GM19463 (cell line): ENCODE data around the gene PAOX.
"Not testable (repeated sequence)": the region's sequence is repeated elsewhere in the genome, so short reads cannot be mapped to it uniquely, and the experiment has no call there.

ENCODE experiments used
- ATAC-seq: cut with Tn5 transposase; IDR thresholded peaks from one replicate; pipeline ENCODE4 v1.9.1; 2021; ENCODE audit warnings: mild to moderate bottlenecking, moderate library complexity; ENCODE audit not compliant: unreplicated experiment

Gene PAOX

DNA sequence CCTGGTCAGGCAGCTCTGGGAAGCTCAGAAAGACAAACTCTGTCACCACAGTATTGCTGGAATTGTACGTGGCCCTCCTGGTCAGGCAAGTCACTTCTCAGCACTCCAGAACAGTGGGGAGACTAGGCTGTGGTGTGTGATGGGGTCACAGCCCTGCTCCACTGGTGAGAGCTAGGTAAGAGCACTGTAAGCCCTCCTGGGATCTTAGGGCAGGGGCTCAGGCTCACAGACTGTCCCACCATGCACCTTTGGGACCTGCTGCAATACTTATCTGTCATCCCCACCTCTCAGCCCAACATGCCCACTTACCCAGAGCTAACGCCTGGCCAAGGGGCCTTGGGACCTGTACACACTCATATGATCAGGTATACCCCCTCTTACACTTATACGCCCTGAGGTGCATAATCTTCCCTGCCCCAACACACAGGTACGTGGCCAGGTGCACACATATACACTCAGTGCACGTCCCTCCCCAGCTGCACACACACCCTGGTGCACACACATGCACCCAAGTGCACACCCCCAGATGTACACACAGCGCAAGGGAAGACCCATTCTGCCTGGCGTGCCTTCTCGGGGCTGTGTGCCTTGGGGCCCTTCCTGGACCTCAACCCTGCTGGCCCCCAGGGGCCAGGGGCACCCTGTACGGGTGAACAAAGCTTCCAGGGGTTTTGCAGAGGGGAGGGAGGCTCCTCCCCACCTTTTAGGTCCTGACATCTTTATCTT lies 53.0 kb downstream of the PAOX start:
- not testable (repeated sequence) for ATAC-seq

DNA sequence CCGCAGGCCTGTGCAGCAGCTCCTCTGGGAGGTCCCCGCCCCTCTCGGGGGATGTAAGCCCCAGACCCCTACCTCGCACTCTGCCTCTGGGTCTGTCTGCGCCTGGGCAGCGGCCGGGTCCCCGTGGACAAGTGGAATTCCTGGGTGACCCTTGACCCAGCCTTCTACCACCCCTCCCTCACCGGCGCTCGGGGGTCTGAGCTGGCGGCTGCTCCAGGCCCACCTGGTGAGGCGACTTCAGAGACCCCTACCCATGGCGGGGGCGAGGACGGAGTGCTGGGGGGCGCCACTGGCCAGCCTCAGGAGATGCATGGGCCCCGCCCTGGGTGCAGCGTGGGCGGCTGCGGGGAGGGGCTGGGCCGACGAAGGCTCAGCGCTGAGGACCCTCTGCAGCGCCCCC lies 53.7 kb downstream of the PAOX start:
- not testable (repeated sequence) for ATAC-seq

DNA sequence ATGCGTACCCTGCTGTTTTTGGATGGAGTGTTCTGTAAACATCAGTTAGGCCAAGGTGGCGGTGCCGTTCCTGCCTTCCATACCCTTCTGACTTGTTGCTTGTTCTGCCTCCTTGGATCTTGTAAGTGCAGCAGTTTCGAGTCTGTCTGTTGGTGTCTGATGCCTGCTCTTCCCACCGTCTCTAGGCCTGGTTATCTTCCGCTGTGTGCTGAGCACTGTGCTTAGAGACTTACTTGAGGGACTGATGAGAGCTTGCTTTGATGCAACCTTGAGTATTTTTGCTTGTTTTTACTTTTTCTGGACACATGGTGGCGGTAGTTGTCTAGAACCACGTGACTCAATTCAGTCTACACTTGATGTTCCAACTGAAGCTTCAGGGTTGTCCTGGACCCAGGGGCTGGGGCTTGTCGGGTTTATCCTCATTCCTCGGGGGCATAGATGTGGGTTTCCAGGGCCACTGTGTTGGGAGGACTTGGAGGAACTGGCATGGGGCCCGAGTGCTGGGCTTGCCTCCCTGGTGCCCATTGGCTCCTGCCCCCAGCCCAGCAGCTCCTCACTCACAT lies 59.7 kb downstream of the PAOX start:
- no peak for ATAC-seq

DNA sequence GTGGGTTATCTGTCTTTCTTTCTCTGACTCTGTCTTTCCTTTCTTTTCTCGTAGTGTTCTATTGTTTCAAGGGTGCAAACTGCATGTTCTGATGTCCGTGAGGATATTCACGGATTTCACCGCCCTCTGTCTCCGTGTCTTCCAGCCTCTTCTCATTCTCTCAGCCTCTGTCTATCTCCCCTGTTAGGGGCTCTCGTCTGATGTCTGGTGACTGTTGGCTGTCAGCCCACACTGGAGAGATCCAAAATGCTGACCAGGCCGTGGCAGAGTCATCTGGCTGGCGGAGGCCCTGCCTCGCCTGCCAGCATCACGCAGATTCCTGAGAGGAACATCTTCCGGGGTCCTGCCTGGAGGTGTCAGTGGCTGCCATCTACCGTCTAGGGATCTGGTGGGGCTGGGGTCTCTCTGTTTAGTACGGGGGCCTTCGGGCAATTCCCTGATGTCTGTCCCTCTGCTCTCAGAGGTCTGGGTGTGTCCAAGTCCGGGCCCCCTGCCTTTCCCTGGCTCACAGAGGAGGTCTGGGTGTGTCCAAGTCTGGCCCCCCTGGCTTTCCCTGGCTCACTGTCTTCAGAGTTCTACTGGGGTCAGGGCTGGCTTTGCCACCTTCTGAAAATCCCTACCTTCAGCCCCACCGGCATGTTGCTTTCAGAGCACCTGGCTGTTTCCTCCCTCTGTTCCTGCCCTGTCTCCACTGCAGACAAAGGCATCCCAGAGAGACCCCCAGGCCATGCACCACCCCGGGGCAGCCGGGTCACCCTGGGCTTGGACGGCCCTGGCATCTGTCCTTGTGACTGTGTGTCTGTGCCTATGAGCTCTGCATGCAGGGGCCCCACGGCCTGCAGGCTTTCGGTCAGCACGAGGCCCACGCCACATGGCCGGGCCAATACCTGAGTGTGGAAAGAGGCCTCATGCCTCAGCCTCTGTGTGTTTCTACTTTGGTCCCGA lies 60.7 kb downstream of the PAOX start:
- no peak for ATAC-seq

GRCh38 chr10:133440633-133441285 lies 61.7 kb downstream of the PAOX start:
- ATAC-seq: no peak
